ENCODE measurements around the gene NMD3. TPM values are rescaled to one million over a fixed set of nuclear protein-coding genes. Genes with fewer than 3 reads are reported as not detected.

Gene NMD3
- total and polyA plus RNA-seq, 2 of the 4 experiments (the other 2 are of a cell fraction) = 33.8 to 95.0 TPM

GRCh38 chr3:161221806-161222600, 892 bp downstream of the NMD3 start:
- peak overlapping the region; percentile 81 for H2BK5ac ChIP-seq (ENCODE audit: low read depth, low read length, poor library complexity, severe bottlenecking)
- WGBS, 2 experiments (ENCODE audit: extremely low coverage in 2 of 2, insufficient read length in 1 of 2) = no CpG with 5 or more reads among the region's 19 CpGs
- peak overlapping the region; percentile 95 for H3K9ac ChIP-seq (ENCODE audit: low read depth, low read length)
- H3K4me3 ChIP-seq (ENCODE audit: insufficient read depth, low read depth, low read length) = peak overlapping the region; percentile 71
- H3K27ac ChIP-seq (ENCODE audit: insufficient read depth, low read length) = peak overlapping the region; percentile 91
- TF ChIP-seq MXI1 (IDR thresholded peaks at IDR 0.05; ENCODE audit: borderline replicate concordance, low read depth, low read length) (0 out of 2 replicates have a peak, but pooled peaks have one; percentile 43), MAFK (IDR thresholded peaks at IDR 0.05; ENCODE audit: low read depth, low read length) (no peak), CHD1 (IDR thresholded peaks at IDR 0.05; ENCODE audit: low read depth, low read length) (peak; percentile 47; the same call in 1 of the 2 replicates), CTCF (conservative IDR thresholded peaks at IDR 0.05; ENCODE audit: low read depth, low read length) (no peak), FOS (IDR thresholded peaks at IDR 0.05; ENCODE audit: low read depth, low read length) (no peak), SMC3 (IDR thresholded peaks at IDR 0.05; ENCODE audit: low read depth, low read length) (no peak), BHLHE40 (IDR thresholded peaks at IDR 0.05; ENCODE audit: low read depth, low read length) (no peak)
- intact Hi-C loops (cut with micrococcal nuclease) = loop anchor here (2.0 to 10.0 kb wide), 5 partner anchors 21 to 657 kb away; partner anchors contain the start of genes B3GALNT1 and KPNA4
- H3K9me1 ChIP-seq (ENCODE audit: insufficient read depth, low read length) = 0 out of 2 replicates have a peak, but pooled peaks cover 3% of the 10 kb centered on the region
- in situ Hi-C loops (cut with MboI; ENCODE audit: low sequenced_read_pairs) = loop anchor here (10.0 kb wide), 1 partner anchor 657 kb away; the partner anchor contains the start of gene KPNA4
- peak overlapping the region; percentile 81 for H3K23ac ChIP-seq (ENCODE audit: low read depth, low read length)
- peak overlapping the region; percentile 80 to 99; a peak in 3 of 4 replicates for H4K8ac ChIP-seq (ENCODE audit: low read depth in 2 of 2, low read length in 2 of 2)
- H3K4me1 ChIP-seq (ENCODE audit: control insufficient read depth, insufficient read depth, low read length) = peaks cover 2% of the 10 kb centered on the region; the same call in 1 of the 2 replicates
- H3K18ac ChIP-seq (ENCODE audit: low read depth, low read length) = peak overlapping the region; percentile 49
- dilution Hi-C loops (cut with HindIII; ENCODE audit: low sequenced_read_pairs, unreplicated experiment) = no loop called here
- H2BK15ac ChIP-seq (ENCODE audit: low read depth, low read length) = no peak overlapping the region
- ATAC-seq (ENCODE audit: low read depth) (no peak), DNase-seq (peak; percentile 27)
- H3K14ac ChIP-seq (replicated peaks; ENCODE audit: low read depth, low read length) = peak overlapping the region; percentile 83
- peaks cover 18% of the 10 kb centered on the region for H4K20me1 ChIP-seq (ENCODE audit: insufficient read depth, low read length)
- peaks cover 6% of the 10 kb centered on the region for H3K36me3 ChIP-seq (ENCODE audit: control insufficient read depth, insufficient read depth, low read length)
- no peaks in the 10 kb centered on the region for H3K9me3 ChIP-seq (ENCODE audit: control insufficient read depth, insufficient read depth, low read length)
- CTCF ChIA-PET = interaction anchor here (0.7 to 1.2 kb wide), 2 partner anchors 53 to 122 kb away, joined by 4 read pairs; no protein-coding TSS in a partner anchor
- BruUV-seq (replicated peaks) = no TSS peak
- peak overlapping the region; percentile 94 for H2AFZ ChIP-seq (replicated peaks; ENCODE audit: low read length, poor library complexity)
- H3K56ac ChIP-seq (ENCODE audit: extremely low read depth, insufficient read depth, low read length) = peak overlapping the region; percentile 92
- peak overlapping the region; percentile 81; the same call in 1 of the 2 replicates for H2AK5ac ChIP-seq (ENCODE audit: low read depth, low read length)
- H4K91ac ChIP-seq (ENCODE audit: insufficient read depth, low read depth, low read length) = peak overlapping the region; percentile 50; the same call in 1 of the 2 replicates
- no peaks in the 10 kb centered on the region for H3K27me3 ChIP-seq (ENCODE audit: control insufficient read depth, insufficient read depth, low read length)
- H2BK20ac ChIP-seq (ENCODE audit: low read depth, low read length) = no peak overlapping the region
- no peak overlapping the region for H4K5ac ChIP-seq (ENCODE audit: low read depth, low read length)
- H2AK9ac ChIP-seq (replicated peaks; ENCODE audit: low read depth, low read length, poor library complexity) = peak overlapping the region; percentile 96
- peak overlapping the region; percentile 80 for H3K4ac ChIP-seq (ENCODE audit: low read depth, low read length)
- 0 out of 2 replicates have a peak overlapping the region, but pooled peaks have one; percentile 17 for H2BK120ac ChIP-seq (ENCODE audit: low read depth, low read length)
- POLR2A ChIA-PET (ENCODE audit: unreplicated experiment) = interaction anchor here (1.0 kb wide), 1 partner anchor 27 kb away, joined by 3 read pairs; no protein-coding TSS in a partner anchor
- peaks cover 3 to 12% of the 10 kb centered on the region in 2 experiments; a peak in 3 of 4 replicates for H3K79me1 ChIP-seq (ENCODE audit: low read depth in 1 of 2, low read length in 2 of 2)
- H3K4me2 ChIP-seq (ENCODE audit: low read depth, low read length) = peak overlapping the region; percentile 92
